Smooth muscle cell (in vitro differentiated cells): ENCODE measurements around the gene GNG7. TPM values are rescaled to one million over a fixed set of nuclear protein-coding genes. Genes with fewer than 3 reads are reported as not detected.

Experiments
- DNase-seq: peaks from one replicate; lab custom pipeline; 2025; ENCODE audit not compliant: unreplicated experiment; lab: John Stamatoyannopoulos, UW
- H2AFZ ChIP-seq: fragments of 200-600 bp; sonication (generic); 2 replicates; pipeline ENCODE4 v1.6.0; 2016; ENCODE audit warnings: antibody characterized with exemption, low read depth, mild to moderate bottlenecking
- H3F3A ChIP-seq: fragments of 200-600 bp; sonication (generic); 2 replicates; pipeline ENCODE4 v1.6.0; 2017; ENCODE audit warnings: antibody characterized with exemption, low read depth
- H3K27ac ChIP-seq: fragments of 200-600 bp; sonication (generic); 2 replicates; pipeline ENCODE4 v1.5.1; 2016; ENCODE audit warnings: low read depth, mild to moderate bottlenecking
- H3K27me3 ChIP-seq: fragments of 200-600 bp; sonication (generic); 2 replicates; pipeline ENCODE4 v1.6.1; 2016; ENCODE audit warnings: low read depth, mild to moderate bottlenecking
- H3K36me3 ChIP-seq: fragments of 200-600 bp; sonication (generic); 2 replicates; pipeline ENCODE4 v1.5.1; 2016; ENCODE audit warnings: low read depth
- H3K4me1 ChIP-seq: fragments of 200-600 bp; sonication (generic); 2 replicates; pipeline ENCODE4 v1.5.1; 2016; ENCODE audit warnings: low read depth
- H3K4me2 ChIP-seq: fragments of 200-600 bp; sonication (generic); 2 replicates; pipeline ENCODE4 v1.6.0; 2016; ENCODE audit warnings: mild to moderate bottlenecking
- H3K4me3 ChIP-seq: fragments of 200-600 bp; sonication (generic); 2 replicates; pipeline ENCODE4 v1.5.1; 2016; ENCODE audit warnings: mild to moderate bottlenecking
- H3K79me2 ChIP-seq: fragments of 200-600 bp; sonication (generic); 2 replicates; pipeline ENCODE4 v1.6.0; 2016; ENCODE audit warnings: low read depth, mild to moderate bottlenecking
- H3K9ac ChIP-seq: fragments of 200-600 bp; sonication (generic); 2 replicates; pipeline ENCODE4 v1.6.0; 2016; ENCODE audit warnings: low read depth
- H3K9me3 ChIP-seq: fragments of 200-600 bp; sonication (generic); replicated peaks from 2 replicates; pipeline ENCODE4 v1.5.1; 2016; ENCODE audit warnings: low read depth
- H4K20me1 ChIP-seq: fragments of 200-600 bp; sonication (generic); 2 replicates; pipeline ENCODE4 v1.6.0; 2016; ENCODE audit warnings: low read depth
- CTCF ChIP-seq: fragments of 200-600 bp; sonication (generic); IDR thresholded peaks from 2 replicates; pipeline ENCODE4 v1.5.1; 2017; ENCODE audit warnings: borderline replicate concordance, mild to moderate bottlenecking, antibody characterized with exemption; ENCODE audit not compliant: insufficient read depth, poor library complexity, severe bottlenecking
- WGBS: methylation state at CpG from one replicate; pipeline ENCODE4 v1.1.7; 2016; ENCODE audit warnings: low lambda C conversion rate; 5-methylcytosine and 5-hydroxymethylcytosine counted together
- polyA plus RNA-seq: library from polyadenylated mRNA; unstranded; fragments of >200 nt; fragmentation: Nextera tagmentation; extraction: Ambion mirVana; gene quantifications from 2 replicates; pipeline ENCODE4 v1.2.1, GENCODE V29; 2016
- total RNA-seq: library from RNA; depleted of rRNA; stranded (reverse); fragments of >200 nt; gene quantifications from 2 replicates; pipeline ENCODE4 v1.2.3, GENCODE V29; 2014

Gene GNG7
- total and polyA plus RNA-seq, 2 experiments from 2014 or later: 1.7 to 2.6 TPM

- no peaks in the 10 kb centered on the region for H4K20me1 ChIP-seq
- peaks cover 8% of the 10 kb centered on the region for H3F3A ChIP-seq
- H3K4me3 ChIP-seq: no peak overlapping the region
- H3K9me3 ChIP-seq: no peaks in the 10 kb centered on the region
- no peak overlapping the region for H2AFZ ChIP-seq
- H3K27ac ChIP-seq: no peak overlapping the region
- no peaks in the 10 kb centered on the region for H3K4me1 ChIP-seq
- H3K9ac ChIP-seq: no peak overlapping the region
- H3K79me2 ChIP-seq: no peaks in the 10 kb centered on the region
- no peak for DNase-seq
- WGBS: 86% methylated on average over 15 of the region's 15 CpGs
- H3K27me3 ChIP-seq: peaks cover 9% of the 10 kb centered on the region
- TF ChIP-seq CTCF: no peak
- no peaks in the 10 kb centered on the region for H3K36me3 ChIP-seq
- no peak overlapping the region for H3K4me2 ChIP-seq
These were observed 2.9 kb downstream of the GNG7 start for GRCh38 chr19:2699413-2700140.

DNA sequence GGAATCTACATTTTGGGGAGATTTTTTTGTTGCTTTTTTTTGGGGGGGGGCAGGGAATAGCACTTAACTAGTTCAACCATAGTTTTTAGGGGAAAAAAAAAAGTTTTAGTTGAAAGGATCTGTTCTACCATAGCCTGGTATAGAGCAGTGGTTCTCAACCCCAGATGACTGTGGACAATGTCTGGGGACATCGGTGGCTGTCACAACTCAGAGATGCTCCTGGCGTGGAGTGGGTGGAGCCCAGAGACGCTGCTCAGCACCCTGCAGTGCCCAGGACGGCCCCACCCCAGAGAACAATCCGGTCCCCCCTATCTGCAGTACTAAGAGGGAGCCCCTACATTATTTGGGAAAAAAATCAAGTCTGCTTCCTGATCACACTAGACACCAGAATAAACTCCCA, 8.3 kb downstream of the GNG7 start:
- no peak for TF ChIP-seq CTCF
- 91% methylated on average over 5 of the region's 5 CpGs for WGBS
- H3K27me3 ChIP-seq: no peaks in the 10 kb centered on the region
- H3K4me3 ChIP-seq: no peak overlapping the region
- no peaks in the 10 kb centered on the region for H3K36me3 ChIP-seq
- H3K27ac ChIP-seq: no peak overlapping the region
- H2AFZ ChIP-seq: no peak overlapping the region
- DNase-seq: no peak
- no peak overlapping the region for H3K9ac ChIP-seq
- H4K20me1 ChIP-seq: no peaks in the 10 kb centered on the region
- H3K79me2 ChIP-seq: no peaks in the 10 kb centered on the region
- H3F3A ChIP-seq: no peaks in the 10 kb centered on the region
- no peaks in the 10 kb centered on the region for H3K9me3 ChIP-seq
- no peaks in the 10 kb centered on the region for H3K4me1 ChIP-seq
- no peak overlapping the region for H3K4me2 ChIP-seq

- no peak overlapping the region for H2AFZ ChIP-seq
- no peaks in the 10 kb centered on the region for H3K36me3 ChIP-seq
- no peaks in the 10 kb centered on the region for H3K9me3 ChIP-seq
- H3K4me2 ChIP-seq: no peak overlapping the region
- no peak overlapping the region for H3K4me3 ChIP-seq
- TF ChIP-seq CTCF: no peak
- H3F3A ChIP-seq: no peaks in the 10 kb centered on the region
- no peaks in the 10 kb centered on the region for H3K4me1 ChIP-seq
- DNase-seq: no peak
- no peak overlapping the region for H3K9ac ChIP-seq
- WGBS: 75% methylated on average over 12 of the region's 12 CpGs
- H4K20me1 ChIP-seq: no peaks in the 10 kb centered on the region
- H3K79me2 ChIP-seq: no peaks in the 10 kb centered on the region
- H3K27ac ChIP-seq: no peak overlapping the region
- H3K27me3 ChIP-seq: no peaks in the 10 kb centered on the region
These were observed 8.9 kb downstream of the GNG7 start for GRCh38 chr19:2693492-2694160.

GRCh38 chr19:2691951-2692350, 10.5 kb downstream of the GNG7 start:
- Histone ChIP-seq H3K4me1 (no peaks in the 10 kb centered on the region), H3K4me3 (no peak overlapping the region), H3K36me3 (no peaks in the 10 kb centered on the region), H3K4me2 (no peak overlapping the region), H2AFZ (no peak overlapping the region), H4K20me1 (no peaks in the 10 kb centered on the region), H3F3A (no peaks in the 10 kb centered on the region), H3K9ac (no peak overlapping the region), H3K79me2 (no peaks in the 10 kb centered on the region), H3K9me3 (no peaks in the 10 kb centered on the region), H3K27me3 (no peaks in the 10 kb centered on the region), H3K27ac (no peak overlapping the region)
- 88% methylated on average over 9 of the region's 9 CpGs for WGBS
- DNase-seq: no peak
- no peak for TF ChIP-seq CTCF
